GM19193 (cell line): ENCODE results near the gene GHRH.

Experiments used
- POLR2A ChIP-seq: IDR thresholded peaks from 4 replicates; pipeline ENCODE4 v1.6.1; 2011; ENCODE audit not compliant: insufficient read depth, insufficient read length; ENCODE audit errors: extremely low read depth

The GHRH gene

GRCh38 chr20:37296371-37296770, 34.8 kb upstream of the GHRH start:
- TF ChIP-seq POLR2A = no peak

GRCh38 chr20:37295595-37295994, 34.0 kb upstream of the GHRH start:
- TF ChIP-seq POLR2A = no peak

GRCh38 chr20:37295001-37295400, 33.4 kb upstream of the GHRH start:
- no peak for TF ChIP-seq POLR2A

- TF ChIP-seq POLR2A = no peak
These were observed 32.8 kb upstream of the GHRH start for GRCh38 chr20:37294262-37294981.

GRCh38 chr20:37293301-37293943, 31.8 kb upstream of the GHRH start:
- no peak for TF ChIP-seq POLR2A

GRCh38 chr20:37291724-37292126, 30.1 kb upstream of the GHRH start:
- no peak for TF ChIP-seq POLR2A

- no peak for TF ChIP-seq POLR2A
These were observed 28.7 kb upstream of the GHRH start for GRCh38 chr20:37290158-37290810.

GRCh38 chr20:37288091-37288490, 26.5 kb upstream of the GHRH start:
- TF ChIP-seq POLR2A = no peak

GRCh38 chr20:37285664-37286374, 24.2 kb upstream of the GHRH start:
- TF ChIP-seq POLR2A = no peak

- no peak for TF ChIP-seq POLR2A
These were observed 23.1 kb upstream of the GHRH start for GRCh38 chr20:37284691-37285161.

GRCh38 chr20:37283530-37284195, 22.0 kb upstream of the GHRH start:
- no peak for TF ChIP-seq POLR2A

GRCh38 chr20:37282556-37282955, 20.9 kb upstream of the GHRH start:
- no peak for TF ChIP-seq POLR2A

- no peak for TF ChIP-seq POLR2A
These were observed 18.8 kb upstream of the GHRH start for GRCh38 chr20:37280403-37280802.

GRCh38 chr20:37279820-37280219, 18.2 kb upstream of the GHRH start:
- no peak for TF ChIP-seq POLR2A
